ENCODE measurements around the gene NAV2. TPM values are rescaled to one million over a fixed set of nuclear protein-coding genes. Genes with fewer than 3 reads are reported as not detected.

The NAV2 gene
- polyA plus RNA-seq, 1 donor from 2014 or later: 3.0 TPM

DNA sequence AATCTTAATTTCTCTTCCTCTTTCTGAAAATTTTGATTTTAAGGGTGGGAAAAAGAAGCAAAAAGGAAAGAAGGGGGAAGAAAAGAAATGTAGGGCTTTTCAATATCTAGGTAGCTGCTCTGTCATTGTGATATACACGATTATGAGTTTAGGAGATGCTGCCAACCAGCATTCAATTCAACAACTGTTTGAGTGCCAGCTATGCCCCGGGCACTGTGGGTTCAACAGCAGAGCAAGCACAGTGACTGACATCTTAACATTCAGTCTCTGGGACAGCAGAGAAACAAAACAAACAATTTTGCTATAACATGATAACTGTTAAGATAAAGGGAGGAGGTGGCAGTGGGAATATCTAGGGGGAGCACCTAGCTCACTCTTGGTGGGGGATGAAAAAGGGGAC lies 356.1 kb downstream of the NAV2 start:
- H3K4me3 ChIP-seq (ENCODE audit: low read length): no peak overlapping the region
- no peak overlapping the region for H3K4me2 ChIP-seq (ENCODE audit: low read length)
- no peaks in the 10 kb centered on the region for H4K20me1 ChIP-seq (ENCODE audit: insufficient read depth)
- no peak for TF ChIP-seq SMC3 (conservative IDR thresholded peaks at IDR 0.05; ENCODE audit: poor library complexity)
- TF ChIP-seq, protein P1, sequence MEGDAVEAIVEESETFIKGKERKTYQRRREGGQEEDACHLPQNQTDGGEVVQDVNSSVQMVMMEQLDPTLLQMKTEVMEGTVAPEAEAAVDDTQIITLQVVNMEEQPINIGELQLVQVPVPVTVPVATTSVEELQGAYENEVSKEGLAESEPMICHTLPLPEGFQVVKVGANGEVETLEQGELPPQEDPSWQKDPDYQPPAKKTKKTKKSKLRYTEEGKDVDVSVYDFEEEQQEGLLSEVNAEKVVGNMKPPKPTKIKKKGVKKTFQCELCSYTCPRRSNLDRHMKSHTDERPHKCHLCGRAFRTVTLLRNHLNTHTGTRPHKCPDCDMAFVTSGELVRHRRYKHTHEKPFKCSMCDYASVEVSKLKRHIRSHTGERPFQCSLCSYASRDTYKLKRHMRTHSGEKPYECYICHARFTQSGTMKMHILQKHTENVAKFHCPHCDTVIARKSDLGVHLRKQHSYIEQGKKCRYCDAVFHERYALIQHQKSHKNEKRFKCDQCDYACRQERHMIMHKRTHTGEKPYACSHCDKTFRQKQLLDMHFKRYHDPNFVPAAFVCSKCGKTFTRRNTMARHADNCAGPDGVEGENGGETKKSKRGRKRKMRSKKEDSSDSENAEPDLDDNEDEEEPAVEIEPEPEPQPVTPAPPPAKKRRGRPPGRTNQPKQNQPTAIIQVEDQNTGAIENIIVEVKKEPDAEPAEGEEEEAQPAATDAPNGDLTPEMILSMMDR (IDR thresholded peaks at IDR 0.05; ENCODE audit: poor library complexity, severe bottlenecking): no peak
- no peak for TF ChIP-seq EP300 (conservative IDR thresholded peaks at IDR 0.05; ENCODE audit: poor library complexity, severe bottlenecking)
- TF ChIP-seq, protein P2, sequence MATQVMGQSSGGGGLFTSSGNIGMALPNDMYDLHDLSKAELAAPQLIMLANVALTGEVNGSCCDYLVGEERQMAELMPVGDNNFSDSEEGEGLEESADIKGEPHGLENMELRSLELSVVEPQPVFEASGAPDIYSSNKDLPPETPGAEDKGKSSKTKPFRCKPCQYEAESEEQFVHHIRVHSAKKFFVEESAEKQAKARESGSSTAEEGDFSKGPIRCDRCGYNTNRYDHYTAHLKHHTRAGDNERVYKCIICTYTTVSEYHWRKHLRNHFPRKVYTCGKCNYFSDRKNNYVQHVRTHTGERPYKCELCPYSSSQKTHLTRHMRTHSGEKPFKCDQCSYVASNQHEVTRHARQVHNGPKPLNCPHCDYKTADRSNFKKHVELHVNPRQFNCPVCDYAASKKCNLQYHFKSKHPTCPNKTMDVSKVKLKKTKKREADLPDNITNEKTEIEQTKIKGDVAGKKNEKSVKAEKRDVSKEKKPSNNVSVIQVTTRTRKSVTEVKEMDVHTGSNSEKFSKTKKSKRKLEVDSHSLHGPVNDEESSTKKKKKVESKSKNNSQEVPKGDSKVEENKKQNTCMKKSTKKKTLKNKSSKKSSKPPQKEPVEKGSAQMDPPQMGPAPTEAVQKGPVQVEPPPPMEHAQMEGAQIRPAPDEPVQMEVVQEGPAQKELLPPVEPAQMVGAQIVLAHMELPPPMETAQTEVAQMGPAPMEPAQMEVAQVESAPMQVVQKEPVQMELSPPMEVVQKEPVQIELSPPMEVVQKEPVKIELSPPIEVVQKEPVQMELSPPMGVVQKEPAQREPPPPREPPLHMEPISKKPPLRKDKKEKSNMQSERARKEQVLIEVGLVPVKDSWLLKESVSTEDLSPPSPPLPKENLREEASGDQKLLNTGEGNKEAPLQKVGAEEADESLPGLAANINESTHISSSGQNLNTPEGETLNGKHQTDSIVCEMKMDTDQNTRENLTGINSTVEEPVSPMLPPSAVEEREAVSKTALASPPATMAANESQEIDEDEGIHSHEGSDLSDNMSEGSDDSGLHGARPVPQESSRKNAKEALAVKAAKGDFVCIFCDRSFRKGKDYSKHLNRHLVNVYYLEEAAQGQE (IDR thresholded peaks at IDR 0.05; ENCODE audit: borderline replicate concordance): no peak
- no peak for TF ChIP-seq MXI1 (conservative IDR thresholded peaks at IDR 0.05; ENCODE audit: poor library complexity, severe bottlenecking)
- no peak for TF ChIP-seq POLR2AphosphoS5 (IDR thresholded peaks at IDR 0.05)
- no peak for TF ChIP-seq TAF1 (IDR thresholded peaks at IDR 0.05; ENCODE audit: low read depth)
- H3K79me2 ChIP-seq (replicated peaks; ENCODE audit: insufficient read depth, low read length): no peaks in the 10 kb centered on the region
- H3K27me3 ChIP-seq (ENCODE audit: insufficient read depth, low read depth, low read length): no peaks in the 10 kb centered on the region
- no peaks in the 10 kb centered on the region for H3F3A ChIP-seq (ENCODE audit: insufficient read depth, low read length, poor library complexity, severe bottlenecking)
- no peak overlapping the region for H3K9ac ChIP-seq (ENCODE audit: low read length)
- H2AFZ ChIP-seq (ENCODE audit: low read depth, low read length): no peak overlapping the region
- no peaks in the 10 kb centered on the region for H3K9me2 ChIP-seq (ENCODE audit: insufficient read depth, low read length)
- H3K36me3 ChIP-seq (ENCODE audit: insufficient read depth, low read length): no peaks in the 10 kb centered on the region
- H3K9me3 ChIP-seq (ENCODE audit: low read length): no peaks in the 10 kb centered on the region
- H3K27ac ChIP-seq (ENCODE audit: low read length): no peak overlapping the region

DNA sequence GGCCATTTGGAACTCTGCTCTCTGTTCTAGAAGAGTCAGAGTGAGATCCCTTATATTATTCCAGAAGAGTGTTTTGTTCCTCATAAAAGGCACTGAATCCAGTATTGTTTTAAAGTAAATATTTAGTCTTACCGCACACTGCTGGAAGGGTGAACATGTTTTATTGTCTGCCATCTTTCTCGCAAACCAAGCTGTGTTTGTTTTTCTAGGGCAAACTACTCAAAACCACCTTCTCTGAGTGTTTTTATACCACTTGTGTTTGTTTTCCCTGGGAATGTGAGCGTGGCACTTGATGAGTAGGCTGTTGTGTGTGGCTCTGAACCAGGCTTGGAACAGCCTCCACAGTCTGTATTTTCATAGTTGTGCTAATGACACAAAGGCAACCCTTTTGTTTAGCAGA lies 357.8 kb downstream of the NAV2 start:
- Histone ChIP-seq H3K9me2 (ENCODE audit: insufficient read depth, low read length) (no peaks in the 10 kb centered on the region), H4K20me1 (ENCODE audit: insufficient read depth) (no peaks in the 10 kb centered on the region), H3F3A (ENCODE audit: insufficient read depth, low read length, poor library complexity, severe bottlenecking) (no peaks in the 10 kb centered on the region), H3K9ac (ENCODE audit: low read length) (no peak overlapping the region), H3K36me3 (ENCODE audit: insufficient read depth, low read length) (no peaks in the 10 kb centered on the region), H3K4me2 (ENCODE audit: low read length) (no peak overlapping the region), H3K79me2 (replicated peaks; ENCODE audit: insufficient read depth, low read length) (no peaks in the 10 kb centered on the region), H3K4me3 (ENCODE audit: low read length) (no peak overlapping the region), H2AFZ (ENCODE audit: low read depth, low read length) (no peak overlapping the region), H3K27ac (ENCODE audit: low read length) (no peak overlapping the region), H3K9me3 (ENCODE audit: low read length) (no peaks in the 10 kb centered on the region), H3K27me3 (ENCODE audit: insufficient read depth, low read depth, low read length) (no peaks in the 10 kb centered on the region)
- no peak for TF ChIP-seq TAF1 (IDR thresholded peaks at IDR 0.05; ENCODE audit: low read depth)
- TF ChIP-seq EZH2 (IDR thresholded peaks at IDR 0.05; ENCODE audit: borderline replicate concordance, insufficient read depth, low read length, poor library complexity, severe bottlenecking): no peak
- TF ChIP-seq SMC3 (conservative IDR thresholded peaks at IDR 0.05; ENCODE audit: poor library complexity): no peak
- TF ChIP-seq MXI1 (conservative IDR thresholded peaks at IDR 0.05; ENCODE audit: poor library complexity, severe bottlenecking): no peak
- TF ChIP-seq RAD21 (conservative IDR thresholded peaks at IDR 0.05): no peak
- no peak for TF ChIP-seq EP300 (conservative IDR thresholded peaks at IDR 0.05; ENCODE audit: poor library complexity, severe bottlenecking)
- TF ChIP-seq, protein P1 (IDR thresholded peaks at IDR 0.05; ENCODE audit: poor library complexity, severe bottlenecking): no peak
- TF ChIP-seq, protein P2 (IDR thresholded peaks at IDR 0.05; ENCODE audit: borderline replicate concordance): no peak
- no peak for TF ChIP-seq POLR2AphosphoS5 (IDR thresholded peaks at IDR 0.05)

Data from neural cell (in vitro differentiated cells).